ENCODE results near the gene CACNA1C. TPM values are rescaled to one million over a fixed set of nuclear protein-coding genes. Genes with fewer than 3 reads are reported as not detected.

CACNA1C gene
- total RNA-seq, 4 donors from 2014 or later, result 1.4 to 3.7 (median 2.2) TPM

- WGBS, result 85% methylated on average over 3 of the region's 3 CpGs
- peaks cover 5% of the 10 kb centered on the region for H3K4me1 ChIP-seq
Measured at GRCh38 chr12:2020511-2020910, 32.3 kb upstream of the CACNA1C start.

GRCh38 chr12:2023365-2023764 lies 29.4 kb upstream of the CACNA1C start:
- Histone ChIP-seq H3K27me3 (peaks cover 28% of the 10 kb centered on the region), H3K4me1 (peaks cover 5% of the 10 kb centered on the region), H3K9me3 (no peaks in the 10 kb centered on the region), H3K36me3 (no peaks in the 10 kb centered on the region), H3K27ac (no peak overlapping the region), H3K4me3 (no peak overlapping the region)
- no peak for TF ChIP-seq POLR2AphosphoS5 (IDR thresholded peaks at IDR 0.05)
- TF ChIP-seq POLR2A (IDR thresholded peaks at IDR 0.05), result no peak
- no peak for TF ChIP-seq EP300 (IDR thresholded peaks at IDR 0.05)
- TF ChIP-seq CTCF (IDR thresholded peaks at IDR 0.05), result no peak
- 30% methylated on average over 3 of the region's 3 CpGs for WGBS
- no peak for DNase-seq (ENCODE audit: low spot score in 2 of 2)

More at GRCh38 chr12:2020511-2020910, 32.3 kb upstream of the CACNA1C start:
- no peak overlapping the region for H3K27ac ChIP-seq
- no peak overlapping the region for H3K4me3 ChIP-seq
- DNase-seq (ENCODE audit: low spot score in 2 of 2), result no peak
- H3K36me3 ChIP-seq, result no peaks in the 10 kb centered on the region
- H3K9me3 ChIP-seq, result no peaks in the 10 kb centered on the region
- TF ChIP-seq POLR2A (IDR thresholded peaks at IDR 0.05), result no peak
- TF ChIP-seq POLR2AphosphoS5 (IDR thresholded peaks at IDR 0.05), result no peak
- TF ChIP-seq CTCF (IDR thresholded peaks at IDR 0.05), result no peak
- TF ChIP-seq EP300 (IDR thresholded peaks at IDR 0.05), result no peak
- H3K27me3 ChIP-seq, result peaks cover 19% of the 10 kb centered on the region

- TF ChIP-seq EP300 (IDR thresholded peaks at IDR 0.05) (no peak), CTCF (IDR thresholded peaks at IDR 0.05) (no peak), POLR2A (IDR thresholded peaks at IDR 0.05) (no peak), POLR2AphosphoS5 (IDR thresholded peaks at IDR 0.05) (no peak)
- no peaks in the 10 kb centered on the region for H3K36me3 ChIP-seq
- no peak overlapping the region for H3K27ac ChIP-seq
- peaks cover 28% of the 10 kb centered on the region for H3K27me3 ChIP-seq
- peaks cover 5% of the 10 kb centered on the region for H3K4me1 ChIP-seq
- no peak overlapping the region for H3K4me3 ChIP-seq
- H3K9me3 ChIP-seq, result no peaks in the 10 kb centered on the region
- no peak for DNase-seq (ENCODE audit: low spot score in 2 of 2)
- 48% methylated on average over 4 of the region's 4 CpGs for WGBS
Measured at GRCh38 chr12:2027351-2027750, 25.4 kb upstream of the CACNA1C start.

GRCh38 chr12:2029851-2030250 lies 22.9 kb upstream of the CACNA1C start:
- no peak for TF ChIP-seq EP300 (IDR thresholded peaks at IDR 0.05)
- no peak for TF ChIP-seq CTCF (IDR thresholded peaks at IDR 0.05)
- TF ChIP-seq POLR2A (IDR thresholded peaks at IDR 0.05), result no peak
- TF ChIP-seq POLR2AphosphoS5 (IDR thresholded peaks at IDR 0.05), result no peak
- Histone ChIP-seq H3K36me3 (no peaks in the 10 kb centered on the region), H3K4me3 (no peak overlapping the region), H3K4me1 (peaks cover 4% of the 10 kb centered on the region), H3K27ac (no peak overlapping the region), H3K9me3 (no peaks in the 10 kb centered on the region), H3K27me3 (peaks cover 24% of the 10 kb centered on the region)
- 91% methylated on average over 3 of the region's 3 CpGs for WGBS
- DNase-seq (ENCODE audit: low spot score in 2 of 2), result no peak

- H3K9me3 ChIP-seq, result no peaks in the 10 kb centered on the region
- peaks cover 22% of the 10 kb centered on the region for H3K27me3 ChIP-seq
- WGBS, result 84% methylated on average over 8 of the region's 8 CpGs
- H3K36me3 ChIP-seq, result no peaks in the 10 kb centered on the region
- TF ChIP-seq POLR2A (IDR thresholded peaks at IDR 0.05) (no peak), CTCF (IDR thresholded peaks at IDR 0.05) (no peak), EP300 (IDR thresholded peaks at IDR 0.05) (no peak), POLR2AphosphoS5 (IDR thresholded peaks at IDR 0.05) (no peak)
- no peak for DNase-seq (ENCODE audit: low spot score in 2 of 2)
- peaks cover 12% of the 10 kb centered on the region for H3K4me1 ChIP-seq
- H3K27ac ChIP-seq, result no peak overlapping the region
- no peak overlapping the region for H3K4me3 ChIP-seq
Measured at GRCh38 chr12:2032506-2032905, 20.3 kb upstream of the CACNA1C start.

Data from suprapubic skin (tissue), 4 donors.